Measurements from ENCODE around the gene ABI1. TPM values are rescaled to one million over a fixed set of nuclear protein-coding genes. Genes with fewer than 3 reads are reported as not detected.

ABI1 gene
- total RNA-seq, 1 experiment from 2014 or later: 36.9 TPM

DNA sequence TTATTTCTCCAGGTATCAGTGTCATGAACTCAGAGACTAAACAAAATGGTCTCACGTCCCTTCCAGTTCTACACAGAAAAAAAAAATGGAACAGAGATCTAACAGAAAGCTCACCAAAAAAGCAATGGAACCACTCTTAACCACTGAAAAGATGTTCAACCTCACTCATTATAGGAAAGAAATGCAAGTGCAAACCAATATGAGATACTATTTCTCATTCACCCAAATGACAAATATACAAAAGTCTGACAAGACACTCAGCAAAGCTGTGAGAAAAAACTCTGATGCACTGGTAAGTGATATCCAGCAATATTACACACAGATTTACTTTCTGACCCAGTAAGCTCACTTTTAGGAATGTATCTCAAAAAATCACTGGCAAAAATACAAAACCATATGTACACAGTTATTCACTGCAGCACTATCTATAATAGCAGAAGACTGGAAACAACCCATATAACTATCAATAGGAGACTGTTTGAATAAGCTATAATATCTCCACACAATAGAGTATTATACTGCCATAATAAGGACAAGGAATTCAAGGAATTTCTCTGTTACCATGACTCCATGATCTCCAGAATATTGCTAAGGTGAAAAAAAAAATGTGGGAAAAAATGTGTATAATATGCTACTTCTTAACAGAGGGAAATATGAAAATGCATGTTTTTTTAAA, 36.6 kb downstream of the ABI1 start:
- no peaks in the 10 kb centered on the region for H3K23me2 ChIP-seq (ENCODE audit: insufficient read length, low read depth, low read length, poor library complexity, severe bottlenecking)
- no peak overlapping the region for H2BK12ac ChIP-seq (ENCODE audit: insufficient read length, low read depth, low read length)
- H3K4me2 ChIP-seq (ENCODE audit: insufficient read depth, insufficient read length, low read length): no peak overlapping the region
- no peak overlapping the region for H3K23ac ChIP-seq (ENCODE audit: insufficient read length, low read depth, low read length)
- H3T11ph ChIP-seq (ENCODE audit: low read length): no peak overlapping the region
- H4K91ac ChIP-seq (ENCODE audit: insufficient read length, low read depth, low read length): no peak overlapping the region
- no peak overlapping the region for H4K5ac ChIP-seq (ENCODE audit: insufficient read length, low read depth, low read length)
- no CpG with 5 or more reads among the region's 1 CpG for WGBS (ENCODE audit: extremely low coverage, insufficient read length, low lambda C conversion rate)
- no peaks in the 10 kb centered on the region for H4K20me1 ChIP-seq (ENCODE audit: control insufficient read depth, insufficient read depth, insufficient read length)
- no peak overlapping the region for H3K4ac ChIP-seq (ENCODE audit: low read depth, low read length)
- Mint-ChIP-seq H3K27ac (no peak overlapping the region; a peak in 1 of 7 replicates), H3K4me3 (no peak overlapping the region), H3K36me3 (ENCODE audit: insufficient read depth in 1 of 3, low read depth in 3 of 3) (peaks cover 2 to 14% (median 12%) of the 10 kb centered on the region in 3 experiments; a peak in 5 of 7 replicates), H3K27me3 (ENCODE audit: low read depth) (no peaks in the 10 kb centered on the region), H3K9me3 (no peaks in the 10 kb centered on the region), H3K4me1 (no peaks in the 10 kb centered on the region)
- no peak overlapping the region for H3K18ac ChIP-seq (ENCODE audit: insufficient read length, low read depth, low read length)
- H2BK5ac ChIP-seq (ENCODE audit: insufficient read length, low read length): no peak overlapping the region
- H3K79me1 ChIP-seq (ENCODE audit: insufficient read depth, low read depth, low read length, poor library complexity, severe bottlenecking): no peaks in the 10 kb centered on the region
- H3K56ac ChIP-seq (ENCODE audit: insufficient read length, low read depth, low read length): no peak overlapping the region
- H3K4me1 ChIP-seq (ENCODE audit: insufficient read depth, low read length): no peaks in the 10 kb centered on the region
- no peak overlapping the region for H2BK15ac ChIP-seq (ENCODE audit: low read depth, low read length)
- H2BK20ac ChIP-seq (ENCODE audit: low read depth, low read length, poor library complexity, severe bottlenecking): no peak overlapping the region
- DNase-seq: no peak
- no peak overlapping the region for H2AK5ac ChIP-seq (ENCODE audit: insufficient read length, low read length)
- H3K27me3 ChIP-seq (ENCODE audit: insufficient read depth, low read length): no peaks in the 10 kb centered on the region
- no peaks in the 10 kb centered on the region; the same call in 1 of the 2 replicates for H3K79me2 ChIP-seq (ENCODE audit: insufficient read depth, low read length)
- H2BK120ac ChIP-seq (ENCODE audit: low read depth, low read length, poor library complexity, severe bottlenecking): no peak overlapping the region
- H2AFZ ChIP-seq (ENCODE audit: low read length): no peak overlapping the region
- no peaks in the 10 kb centered on the region for H3K9me3 ChIP-seq (ENCODE audit: control insufficient read depth, low read depth, low read length)
- H3K9ac ChIP-seq (ENCODE audit: extremely low read depth, insufficient read length, low read length): no peak overlapping the region
- no peak overlapping the region for H4K8ac ChIP-seq (replicated peaks; ENCODE audit: insufficient read length, low read depth, low read length)
- TF ChIP-seq, protein P1, sequence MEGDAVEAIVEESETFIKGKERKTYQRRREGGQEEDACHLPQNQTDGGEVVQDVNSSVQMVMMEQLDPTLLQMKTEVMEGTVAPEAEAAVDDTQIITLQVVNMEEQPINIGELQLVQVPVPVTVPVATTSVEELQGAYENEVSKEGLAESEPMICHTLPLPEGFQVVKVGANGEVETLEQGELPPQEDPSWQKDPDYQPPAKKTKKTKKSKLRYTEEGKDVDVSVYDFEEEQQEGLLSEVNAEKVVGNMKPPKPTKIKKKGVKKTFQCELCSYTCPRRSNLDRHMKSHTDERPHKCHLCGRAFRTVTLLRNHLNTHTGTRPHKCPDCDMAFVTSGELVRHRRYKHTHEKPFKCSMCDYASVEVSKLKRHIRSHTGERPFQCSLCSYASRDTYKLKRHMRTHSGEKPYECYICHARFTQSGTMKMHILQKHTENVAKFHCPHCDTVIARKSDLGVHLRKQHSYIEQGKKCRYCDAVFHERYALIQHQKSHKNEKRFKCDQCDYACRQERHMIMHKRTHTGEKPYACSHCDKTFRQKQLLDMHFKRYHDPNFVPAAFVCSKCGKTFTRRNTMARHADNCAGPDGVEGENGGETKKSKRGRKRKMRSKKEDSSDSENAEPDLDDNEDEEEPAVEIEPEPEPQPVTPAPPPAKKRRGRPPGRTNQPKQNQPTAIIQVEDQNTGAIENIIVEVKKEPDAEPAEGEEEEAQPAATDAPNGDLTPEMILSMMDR (conservative IDR thresholded peaks at IDR 0.05): no peak
- H3K27ac ChIP-seq (ENCODE audit: insufficient read length, low read depth, low read length): no peak overlapping the region
- H3K14ac ChIP-seq (ENCODE audit: insufficient read depth, low read length): no peak overlapping the region

Measured in H9 (cell line).